Spleen (tissue), 7 donors: ENCODE measurements around the gene MON2.

Source experiments
- POLR2A ChIP-seq, 3 donors: fragments of 450-650 bp; IDR thresholded peaks; one replicate each; pipeline ENCODE4 v1.5.1; 2017; ENCODE audit warnings: antibody characterized with exemption in 3 of 3, mild to moderate bottlenecking in 1 of 3
- POLR2AphosphoS5 ChIP-seq, 3 donors: sonication (generic); formaldehyde crosslinking; IDR thresholded peaks; one replicate each; pipeline ENCODE4 v1.5.1; 2017; ENCODE audit warnings: antibody characterized with exemption in 3 of 3
- TF ChIP-seq, protein P1 (sequence below), 11 experiments: fragments of 200-600 bp in 7 of 11; fragments of 450-650 bp in 4 of 11; sonication (generic) in 4 of 11; IDR thresholded peaks in 8 of 11; conservative IDR thresholded peaks in 3 of 11; 1 replicate in 7 of 11; 2 replicates in 4 of 11; pipeline versions ENCODE4 v1.4.0 to v1.8.0; 2016 to 2021; ENCODE audit warnings: antibody characterized with exemption in 11 of 11, inconsistent platforms in 4 of 11, mild to moderate bottlenecking in 1 of 11
- donor health status: DM: no; HTN: no; CAD: no; lungs with moderate emphysema.
- donor health status: DM: no; HTN: no; CAD: no.
- donor health status: DM: no; HTN: no; CAD: no.

DNA sequence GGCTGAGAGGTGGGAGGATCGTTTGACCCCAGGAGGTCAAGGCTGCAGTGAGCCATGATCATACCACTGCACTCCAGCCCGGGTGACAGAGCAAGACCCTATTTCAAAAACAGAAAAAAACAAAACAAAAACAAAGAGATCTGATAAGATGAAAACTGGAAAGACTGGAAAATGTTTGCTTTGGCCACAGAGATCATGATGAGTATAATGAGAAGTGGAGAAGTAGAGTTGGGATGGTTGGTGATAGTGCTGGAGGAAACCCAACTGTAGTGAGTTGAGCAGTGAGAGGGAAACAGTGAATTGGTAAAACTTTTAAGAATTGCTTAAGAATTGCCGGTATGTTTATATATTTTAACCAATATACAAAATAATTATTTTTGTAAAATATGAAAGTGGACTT is 39.2 kb downstream of the MON2 start:
- TF ChIP-seq, protein P1, sequence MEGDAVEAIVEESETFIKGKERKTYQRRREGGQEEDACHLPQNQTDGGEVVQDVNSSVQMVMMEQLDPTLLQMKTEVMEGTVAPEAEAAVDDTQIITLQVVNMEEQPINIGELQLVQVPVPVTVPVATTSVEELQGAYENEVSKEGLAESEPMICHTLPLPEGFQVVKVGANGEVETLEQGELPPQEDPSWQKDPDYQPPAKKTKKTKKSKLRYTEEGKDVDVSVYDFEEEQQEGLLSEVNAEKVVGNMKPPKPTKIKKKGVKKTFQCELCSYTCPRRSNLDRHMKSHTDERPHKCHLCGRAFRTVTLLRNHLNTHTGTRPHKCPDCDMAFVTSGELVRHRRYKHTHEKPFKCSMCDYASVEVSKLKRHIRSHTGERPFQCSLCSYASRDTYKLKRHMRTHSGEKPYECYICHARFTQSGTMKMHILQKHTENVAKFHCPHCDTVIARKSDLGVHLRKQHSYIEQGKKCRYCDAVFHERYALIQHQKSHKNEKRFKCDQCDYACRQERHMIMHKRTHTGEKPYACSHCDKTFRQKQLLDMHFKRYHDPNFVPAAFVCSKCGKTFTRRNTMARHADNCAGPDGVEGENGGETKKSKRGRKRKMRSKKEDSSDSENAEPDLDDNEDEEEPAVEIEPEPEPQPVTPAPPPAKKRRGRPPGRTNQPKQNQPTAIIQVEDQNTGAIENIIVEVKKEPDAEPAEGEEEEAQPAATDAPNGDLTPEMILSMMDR (IDR thresholded peaks at IDR 0.05 in 8 of 11, conservative IDR thresholded peaks at IDR 0.05 in 3 of 11): no peak
- TF ChIP-seq POLR2A (IDR thresholded peaks at IDR 0.05): no peak
- no peak for TF ChIP-seq POLR2AphosphoS5 (IDR thresholded peaks at IDR 0.05)
